CD14-positive monocyte (primary cell): ENCODE results near the gene EDC4. TPM values are rescaled to one million over a fixed set of nuclear protein-coding genes. Genes with fewer than 3 reads are reported as not detected.
A peak's percentile ranks its signal among the peaks of the same experiment; 100 is the strongest.

Source experiments
- DNase-seq, 3 donors: peaks; one replicate each; pipeline ENCODE4 v3.0.0-alpha.2; 2011 to 2022
- H2AFZ ChIP-seq: 2 replicates; pipeline ENCODE4 v1.6.0; 2012; ENCODE audit warnings: mild to moderate bottlenecking, low read depth, low read length, inconsistent platforms; ENCODE audit not compliant: insufficient read depth, poor library complexity, severe bottlenecking
- H3K27ac ChIP-seq, 2 donors: 1 replicate in 1 of 2; 2 replicates in 1 of 2; pipeline ENCODE4 v1.5.1; 2012 to 2013; ENCODE audit warnings: low read length in 2 of 2, control low read depth in 1 of 2, inconsistent platforms in 1 of 2, low read depth in 1 of 2, mild to moderate bottlenecking in 1 of 2
- H3K27me3 ChIP-seq, 2 donors: one replicate each; pipeline versions ENCODE4 v1.6.0 to v1.6.1; 2011 to 2013; ENCODE audit warnings: low read length in 2 of 2; ENCODE audit not compliant: control insufficient read depth in 2 of 2, insufficient read depth in 2 of 2
- H3K36me3 ChIP-seq, 2 donors: replicated peaks in 1 of 2; 1 replicate in 1 of 2; 2 replicates in 1 of 2; pipeline versions ENCODE4 v1.5.1 to v1.6.1; 2012 to 2013; ENCODE audit warnings: low read length in 2 of 2, control low read depth in 1 of 2, inconsistent platforms in 1 of 2, mild to moderate bottlenecking in 1 of 2; ENCODE audit not compliant: insufficient read depth in 2 of 2, control insufficient read depth in 1 of 2
- H3K4me1 ChIP-seq, 2 donors: 1 replicate in 1 of 2; 2 replicates in 1 of 2; pipeline versions ENCODE4 v1.5.1 to v1.6.1; 2012 to 2013; ENCODE audit warnings: low read length in 2 of 2, control low read depth in 1 of 2, inconsistent platforms in 1 of 2, mild to moderate bottlenecking in 1 of 2, moderate library complexity in 1 of 2; ENCODE audit not compliant: insufficient read depth in 2 of 2, control insufficient read depth in 1 of 2
- H3K4me2 ChIP-seq: replicated peaks from 2 replicates; pipeline ENCODE3; 2012; ENCODE audit warnings: low read length, moderate library complexity, mild to moderate bottlenecking; ENCODE audit not compliant: poor library complexity, severe bottlenecking; ENCODE audit errors: extremely low read depth
- H3K4me3 ChIP-seq, 3 experiments: fragments of 200-600 bp in 1 of 3; sonication (generic) in 1 of 3; replicated peaks in 1 of 3; 1 replicate in 2 of 3; 2 replicates in 1 of 3; pipeline ENCODE4 v1.5.1; 2011 to 2013; ENCODE audit warnings: low read length in 3 of 3, mild to moderate bottlenecking in 3 of 3, control low read depth in 2 of 3, low read depth in 2 of 3, inconsistent platforms in 1 of 3, moderate library complexity in 1 of 3
- H3K79me2 ChIP-seq: 2 replicates; pipeline ENCODE4 v1.6.0; 2012; ENCODE audit warnings: mild to moderate bottlenecking, control low read depth, inconsistent platforms, low read length, moderate library complexity; ENCODE audit not compliant: insufficient read depth
- H3K9ac ChIP-seq: 2 replicates; pipeline ENCODE4 v1.6.0; 2017; ENCODE audit warnings: low read length, mild to moderate bottlenecking; ENCODE audit not compliant: insufficient read depth, poor library complexity, severe bottlenecking
- H3K9me3 ChIP-seq, 2 donors: replicated peaks in 1 of 2; 1 replicate in 1 of 2; 2 replicates in 1 of 2; pipeline versions ENCODE4 v1.5.1 to v1.6.1; 2012 to 2013; ENCODE audit warnings: low read length in 2 of 2, control low read depth in 1 of 2; ENCODE audit not compliant: control insufficient read depth in 1 of 2, insufficient read depth in 1 of 2
- H4K20me1 ChIP-seq: 2 replicates; pipeline ENCODE4 v1.6.0; 2012; ENCODE audit warnings: mild to moderate bottlenecking, low read length, control low read depth, moderate library complexity; ENCODE audit not compliant: insufficient read depth
- H3K27ac Mint-ChIP-seq, 7 donors: one replicate each; pipeline ENCODE4 v1.8.0; 2020; ENCODE audit warnings: mild to moderate bottlenecking in 7 of 7, mixed read lengths in 7 of 7, moderate library complexity in 6 of 7, inconsistent platforms in 2 of 7
- H3K27me3 Mint-ChIP-seq, 3 donors: one replicate each; pipeline ENCODE4 v1.8.0; 2021 to 2022; ENCODE audit warnings: low read depth in 3 of 3, mild to moderate bottlenecking in 3 of 3, mixed read lengths in 3 of 3, moderate library complexity in 3 of 3, inconsistent platforms in 1 of 3
- H3K36me3 Mint-ChIP-seq, 2 donors: one replicate each; pipeline ENCODE4 v1.8.0; 2020; ENCODE audit warnings: mixed read lengths in 2 of 2, inconsistent platforms in 1 of 2, mild to moderate bottlenecking in 1 of 2
- H3K4me1 Mint-ChIP-seq: one replicate; pipeline ENCODE4 v1.8.0; 2020; ENCODE audit warnings: mild to moderate bottlenecking, mixed read lengths
- H3K4me3 Mint-ChIP-seq, 2 donors: one replicate each; pipeline ENCODE4 v1.8.0; 2020; ENCODE audit warnings: mild to moderate bottlenecking in 2 of 2, mixed read lengths in 2 of 2, moderate library complexity in 1 of 2
- H3K9me3 Mint-ChIP-seq, 7 donors: one replicate each; pipeline ENCODE4 v1.8.0; 2020 to 2022; ENCODE audit warnings: mixed read lengths in 7 of 7, mild to moderate bottlenecking in 6 of 7, moderate library complexity in 6 of 7, inconsistent platforms in 2 of 7
- WGBS: methylation state at CpG from one replicate; pipeline ENCODE4 v1.1.5; 2013; ENCODE audit warnings: missing lambda C conversion rate; ENCODE audit not compliant: insufficient coverage; 5-methylcytosine and 5-hydroxymethylcytosine counted together
- intact Hi-C, 2 donors: fragments of 100-400 bp; cut with micrococcal nuclease; formaldehyde crosslinking; loops; one replicate each; pipeline versions ENCODE4 v1.15.0 to v1.15.1; 2023
- polyA plus RNA-seq, 3 donors: library from polyadenylated mRNA; depleted of rRNA in 1 of 3; unstranded in 2 of 3; stranded (reverse) in 1 of 3; fragments of 300-500 nt in 2 of 3; fragments of >200 nt in 1 of 3; fragmentation: Illumina TruSeq in 2 of 3; gene quantifications; 1 replicate in 2 of 3; 2 replicates in 1 of 3; pipeline ENCODE4 v1.2.3, GENCODE V29; 2012 to 2021
- TF ChIP-seq, protein P1 (sequence below): fragments of 200-600 bp; IDR thresholded peaks from one replicate; pipeline ENCODE4 v1.8.0; 2022; ENCODE audit warnings: antibody characterized with exemption, mild to moderate bottlenecking

Gene EDC4
- polyA plus RNA-seq, 3 donors: 13.7 to 84.9 (median 18.2) TPM

- H4K20me1 ChIP-seq: peaks cover 50% of the 10 kb centered on the region
- intact Hi-C loops: loop anchor here (1.0 to 10.0 kb wide), 4 partner anchors 13 to 182 kb away; partner anchors contain the start of genes ACD (in 1 of the 2), C16orf86 (in 1 of the 2), EDC4 (in 1 of the 2) and ENKD1 (in 1 of the 2)
- TF ChIP-seq, protein P1, sequence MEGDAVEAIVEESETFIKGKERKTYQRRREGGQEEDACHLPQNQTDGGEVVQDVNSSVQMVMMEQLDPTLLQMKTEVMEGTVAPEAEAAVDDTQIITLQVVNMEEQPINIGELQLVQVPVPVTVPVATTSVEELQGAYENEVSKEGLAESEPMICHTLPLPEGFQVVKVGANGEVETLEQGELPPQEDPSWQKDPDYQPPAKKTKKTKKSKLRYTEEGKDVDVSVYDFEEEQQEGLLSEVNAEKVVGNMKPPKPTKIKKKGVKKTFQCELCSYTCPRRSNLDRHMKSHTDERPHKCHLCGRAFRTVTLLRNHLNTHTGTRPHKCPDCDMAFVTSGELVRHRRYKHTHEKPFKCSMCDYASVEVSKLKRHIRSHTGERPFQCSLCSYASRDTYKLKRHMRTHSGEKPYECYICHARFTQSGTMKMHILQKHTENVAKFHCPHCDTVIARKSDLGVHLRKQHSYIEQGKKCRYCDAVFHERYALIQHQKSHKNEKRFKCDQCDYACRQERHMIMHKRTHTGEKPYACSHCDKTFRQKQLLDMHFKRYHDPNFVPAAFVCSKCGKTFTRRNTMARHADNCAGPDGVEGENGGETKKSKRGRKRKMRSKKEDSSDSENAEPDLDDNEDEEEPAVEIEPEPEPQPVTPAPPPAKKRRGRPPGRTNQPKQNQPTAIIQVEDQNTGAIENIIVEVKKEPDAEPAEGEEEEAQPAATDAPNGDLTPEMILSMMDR: no peak
- Mint-ChIP-seq H3K9me3 (peaks cover 0 to 3% (median 0%) of the 10 kb centered on the region in 7 donors), H3K4me1 (peaks cover 51% of the 10 kb centered on the region), H3K4me3 (peak within 1 kb of the TSS; percentile 82 to 93), H3K36me3 (peaks cover 4 to 5% of the 10 kb centered on the region in 2 donors), H3K27me3 (peaks cover 0 to 1% (median 1%) of the 10 kb centered on the region in 3 donors), H3K27ac (peak within 1 kb of the TSS; percentile 82 to 94 (median 89))
- H3K36me3 ChIP-seq: no peaks in the 10 kb centered on the region
- peak within 1 kb of the TSS; percentile 83 for H3K9ac ChIP-seq
- peak within 1 kb of the TSS; percentile 81 to 83 for H3K27ac ChIP-seq
- H3K4me3 ChIP-seq: peak within 1 kb of the TSS; percentile 58 to 94 (median 90)
- H2AFZ ChIP-seq: peak within 1 kb of the TSS; percentile 98
- H3K4me2 ChIP-seq: peak within 1 kb of the TSS; percentile 97
- H3K79me2 ChIP-seq: peaks cover 81% of the 10 kb centered on the region
- DNase-seq: peak; percentile 86 to 90 (median 88)
- peaks cover 51 to 61% of the 10 kb centered on the region in 2 donors for H3K4me1 ChIP-seq
- WGBS: 0% methylated on average over 49 of the region's 57 CpGs
- H3K27me3 ChIP-seq: no peaks in the 10 kb centered on the region
- H3K9me3 ChIP-seq: no peaks in the 10 kb centered on the region
Measured at GRCh38 chr16:67846320-67847063, 26.4 kb upstream of the EDC4 start, which contains the start of gene NUTF2. Gene NUTF2 (plus strand): TSS chr16:67846933. CDS start chr16:67865131, 18,198 bp downstream.

DNA sequence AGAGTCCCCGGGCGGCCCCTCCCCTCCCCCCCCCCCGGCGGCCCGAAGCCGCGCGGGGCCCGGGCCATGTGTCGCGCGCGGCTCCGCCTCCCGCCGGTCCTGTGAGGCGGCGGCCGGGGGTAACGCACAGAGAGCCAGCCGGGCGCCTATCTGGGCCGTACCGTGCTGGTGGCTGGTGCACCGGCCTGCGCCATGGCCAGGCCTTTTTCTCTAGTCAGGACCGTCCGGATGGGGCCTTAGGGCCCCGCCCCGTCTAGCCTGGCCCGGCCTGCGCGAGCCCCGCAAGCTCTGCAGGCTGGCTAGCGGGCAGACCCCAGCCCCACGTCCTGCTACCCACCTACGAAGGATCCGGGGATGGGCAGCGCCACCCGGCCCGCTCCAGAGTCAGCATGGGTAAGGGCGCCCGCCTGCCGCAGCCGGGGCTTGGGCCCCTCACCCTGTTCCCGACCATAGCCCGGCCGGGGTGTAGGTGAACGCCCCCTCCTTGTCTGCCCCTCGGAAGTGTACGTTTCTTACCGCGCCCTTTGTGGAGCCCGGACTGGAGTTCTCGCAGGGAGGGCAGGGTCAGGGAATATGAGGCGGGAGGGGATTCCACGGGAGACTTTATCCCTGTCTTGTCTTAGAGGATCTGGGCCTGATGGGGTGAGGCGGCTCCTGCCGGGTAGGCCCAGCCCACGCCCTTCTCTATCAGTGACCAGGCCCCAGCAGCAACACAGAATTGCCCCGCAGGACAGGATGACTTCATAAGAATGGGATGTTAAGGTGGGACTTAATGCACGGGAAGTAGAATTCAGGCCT is 25.6 kb upstream of the EDC4 start, which contains the start of gene CENPT:
CENPT (minus strand) TSS at position 630 of the 798 bp plus-strand sequence. CDS start 13,834 bp downstream, outside the sequence.
- H3K27ac ChIP-seq: peak within 1 kb of the TSS; percentile 81 to 83
- Mint-ChIP-seq H3K36me3 (peaks cover 4 to 5% of the 10 kb centered on the region in 2 donors), H3K27ac (peak within 1 kb of the TSS in 6 of 7 donors; percentile 70 to 94 (median 86)), H3K4me3 (peak within 1 kb of the TSS; percentile 82 to 93), H3K9me3 (peaks cover 0 to 5% (median 0%) of the 10 kb centered on the region in 7 donors), H3K27me3 (peaks cover 0 to 1% (median 1%) of the 10 kb centered on the region in 3 donors), H3K4me1 (peaks cover 49% of the 10 kb centered on the region)
- no peaks in the 10 kb centered on the region for H3K36me3 ChIP-seq
- DNase-seq: peak in 2 of 3 donors; percentile 47 to 51
- peaks cover 49 to 58% of the 10 kb centered on the region in 2 donors for H3K4me1 ChIP-seq
- peak within 1 kb of the TSS; percentile 98 for H2AFZ ChIP-seq
- no peaks in the 10 kb centered on the region for H3K9me3 ChIP-seq
- H3K79me2 ChIP-seq: peaks cover 88% of the 10 kb centered on the region
- H3K4me3 ChIP-seq: peak within 1 kb of the TSS; percentile 58 to 94 (median 90)
- H3K9ac ChIP-seq: peak within 1 kb of the TSS; percentile 83
- TF ChIP-seq, protein P1: no peak
- H3K27me3 ChIP-seq: no peaks in the 10 kb centered on the region
- peak within 1 kb of the TSS; percentile 97 for H3K4me2 ChIP-seq
- WGBS: under 1% methylated on average over 52 of the region's 62 CpGs
- H4K20me1 ChIP-seq: peaks cover 50% of the 10 kb centered on the region
- intact Hi-C loops: loop anchor here in 1 of 2 donors (2.0 to 10.0 kb wide), 2 partner anchors 26 to 182 kb away; partner anchors contain the start of genes ACD, C16orf86, EDC4 and ENKD1
